Measurements from ENCODE around the gene GPC5. TPM values are rescaled to one million over a fixed set of nuclear protein-coding genes. Genes with fewer than 3 reads are reported as not detected.

GPC5 gene
- total and polyA plus RNA-seq, 2 of the 8 experiments (the other 6 are each of a cell fraction or from before 2014, with no cell fraction given): 0.20 to 0.39 TPM

GRCh38 chr13:91986761-91987483 lies 588.5 kb downstream of the GPC5 start:
- H3K9ac ChIP-seq (replicated peaks in 1 of 4; ENCODE audit: extremely low read depth in 1 of 4, low read depth in 3 of 4, low read length in 3 of 4): no peak overlapping the region
- H3K4me3 ChIP-seq (ENCODE audit: extremely low read depth in 1 of 4, insufficient read depth in 2 of 4, low read depth in 3 of 4, low read length in 4 of 4): no peak overlapping the region
- no peak for TF ChIP-seq ATF3 (IDR thresholded peaks at IDR 0.05; ENCODE audit: insufficient read depth, low read depth, low read length)
- no peak for TF ChIP-seq KDM4A (IDR thresholded peaks at IDR 0.05; ENCODE audit: low read depth, low read length, severe bottlenecking)
- TF ChIP-seq SP1 (IDR thresholded peaks at IDR 0.05; ENCODE audit: low read depth, low read length): no peak
- no peak for TF ChIP-seq RAD21 (IDR thresholded peaks at IDR 0.05 in 1 of 2, conservative IDR thresholded peaks at IDR 0.05 in 1 of 2; ENCODE audit: low read depth in 2 of 2, low read length in 2 of 2)
- no peak for TF ChIP-seq SP4 (IDR thresholded peaks at IDR 0.05; ENCODE audit: low read length)
- TF ChIP-seq SUZ12 (IDR thresholded peaks at IDR 0.05; ENCODE audit: low read length): no peak
- no peaks in the 10 kb centered on the region for H3K79me2 ChIP-seq (ENCODE audit: control insufficient read depth in 1 of 2, insufficient read depth in 2 of 2, low read length in 2 of 2)
- CTCF ChIA-PET (ENCODE audit: partially characterized antibody): no interaction called here
- no peaks in the 10 kb centered on the region for H3K27me3 ChIP-seq (replicated peaks in 1 of 4; ENCODE audit: control insufficient read depth in 3 of 4, extremely low read depth in 1 of 4, insufficient read depth in 3 of 4, low read length in 3 of 4)
- no peak overlapping the region for H2BK15ac ChIP-seq (ENCODE audit: low read length)
- no peak overlapping the region for H4K5ac ChIP-seq (ENCODE audit: insufficient read length, low read depth, low read length)
- H3K56ac ChIP-seq (replicated peaks; ENCODE audit: insufficient read length, low read depth, low read length): no peak overlapping the region
- no peaks in the 10 kb centered on the region for H3K79me1 ChIP-seq (ENCODE audit: low read depth, low read length)
- H2AK5ac ChIP-seq (ENCODE audit: low read depth, low read length): no peak overlapping the region
- H2BK12ac ChIP-seq (ENCODE audit: low read depth, low read length): no peak overlapping the region
- no peaks in the 10 kb centered on the region for H3K23me2 ChIP-seq (ENCODE audit: low read depth, low read length)
- FAIRE-seq (no peak), DNase-seq (ENCODE audit: low read depth in 1 of 2, low spot score in 2 of 2) (no peak)
- no peak overlapping the region for H2BK5ac ChIP-seq (ENCODE audit: low read depth, low read length)
- no peak overlapping the region for H3K23ac ChIP-seq (ENCODE audit: insufficient read length)
- no peak overlapping the region for H3K18ac ChIP-seq (ENCODE audit: extremely low read depth, low read length)
- no peak overlapping the region for H2BK120ac ChIP-seq (replicated peaks; ENCODE audit: low read depth, low read length)
- no peak overlapping the region for H3K4ac ChIP-seq (replicated peaks; ENCODE audit: insufficient read length, low read depth, low read length)
- no peak overlapping the region for H3K4me2 ChIP-seq (ENCODE audit: insufficient read depth in 1 of 2, low read depth in 2 of 2, low read length in 2 of 2)
- no peaks in the 10 kb centered on the region for H4K20me1 ChIP-seq (replicated peaks in 1 of 2; ENCODE audit: control insufficient read depth in 1 of 2, insufficient read depth in 2 of 2, low read length in 2 of 2)
- no peak overlapping the region for H2AFZ ChIP-seq (ENCODE audit: low read length)
- H2BK20ac ChIP-seq (ENCODE audit: low read length): no peak overlapping the region
- H3K27ac ChIP-seq (ENCODE audit: low read depth, low read length): no peak overlapping the region
- no peak overlapping the region for H3K14ac ChIP-seq (ENCODE audit: insufficient read length)
- H3K36me3 ChIP-seq (ENCODE audit: control insufficient read depth in 2 of 4, insufficient read depth in 4 of 4, low read length in 3 of 4): no peaks in the 10 kb centered on the region
- H4K8ac ChIP-seq (ENCODE audit: extremely low read depth, insufficient read depth, low read length): no peak overlapping the region
- WGBS, 2 experiments (ENCODE audit: extremely low coverage in 1 of 2, insufficient coverage in 1 of 2, insufficient read length in 1 of 2, insufficient replicate concordance in 2 of 2, low coverage in 1 of 2, low lambda C conversion rate in 2 of 2, missing lambda C conversion rate in 1 of 2): 80% methylated on average over 4 of the region's 4 CpGs; no CpG with 5 or more reads in 1 of the 2 experiments
- H3K4me1 ChIP-seq (replicated peaks in 1 of 4; ENCODE audit: control insufficient read depth in 3 of 4, insufficient read depth in 4 of 4, low read length in 3 of 4): no peaks in the 10 kb centered on the region
- no peaks in the 10 kb centered on the region for H3K9me3 ChIP-seq (ENCODE audit: insufficient read depth in 2 of 2, low read depth in 1 of 2, low read length in 1 of 2)
- H4K91ac ChIP-seq (replicated peaks; ENCODE audit: insufficient read length, low read length): no peak overlapping the region
- POLR2A ChIA-PET (ENCODE audit: partially characterized antibody): no interaction called here

Measured in H1 (cell line).